NCI-H1105 (cell line): ENCODE results near the gene TMEM128.
"Not testable (repeated sequence)": the region's sequence is repeated elsewhere in the genome, so short reads cannot be mapped to it uniquely, and the experiment has no call there.

Experiments used
- DNase-seq: peaks from one replicate; lab custom pipeline; 2025; lab: John Stamatoyannopoulos, UW

Gene TMEM128

GRCh38 chr4:4254666-4255065 is 6.6 kb upstream of the TMEM128 start:
- no peak for DNase-seq

- no peak for DNase-seq
These were observed 6.2 kb upstream of the TMEM128 start for GRCh38 chr4:4254199-4254598.

GRCh38 chr4:4249866-4250265 is 1.8 kb upstream of the TMEM128 start:
- DNase-seq: no peak

- not testable (repeated sequence) for DNase-seq
These were observed 1.3 kb upstream of the TMEM128 start for GRCh38 chr4:4249342-4249741.

GRCh38 chr4:4248885-4249203 is 821 bp upstream of the TMEM128 start:
- DNase-seq: no peak

- no peak for DNase-seq
These were observed 361 bp downstream of the TMEM128 start for GRCh38 chr4:4247696-4248028.

- no peak for DNase-seq
These were observed 2.9 kb downstream of the TMEM128 start for GRCh38 chr4:4245172-4245571.

GRCh38 chr4:4239551-4239950 is 8.5 kb downstream of the TMEM128 start:
- not testable (repeated sequence) for DNase-seq

GRCh38 chr4:4233610-4234009 is 14.4 kb downstream of the TMEM128 start:
- no peak for DNase-seq

- DNase-seq: no peak
These were observed 19.7 kb downstream of the TMEM128 start for GRCh38 chr4:4228356-4228668.

GRCh38 chr4:4227510-4228355 is 20.3 kb downstream of the TMEM128 start:
- DNase-seq: no peak

GRCh38 chr4:4226606-4227438 is 21.2 kb downstream of the TMEM128 start, which contains the start of gene OTOP1:
Gene OTOP1 (minus strand): TSS chr4:4226929. CDS start chr4:4226864, 65 bp downstream.
- DNase-seq: no peak

GRCh38 chr4:4225915-4226605 is 22.0 kb downstream of the TMEM128 start:
- no peak for DNase-seq

- no peak for DNase-seq
These were observed 30.9 kb downstream of the TMEM128 start for GRCh38 chr4:4217113-4217512.

GRCh38 chr4:4216648-4217047 is 31.4 kb downstream of the TMEM128 start:
- no peak for DNase-seq

GRCh38 chr4:4213674-4214073 is 34.3 kb downstream of the TMEM128 start:
- not testable (repeated sequence) for DNase-seq

GRCh38 chr4:4206204-4206603 is 41.8 kb downstream of the TMEM128 start:
- no peak for DNase-seq

- no peak for DNase-seq
These were observed 43.6 kb downstream of the TMEM128 start for GRCh38 chr4:4204401-4204745.

- no peak for DNase-seq
These were observed 44.2 kb downstream of the TMEM128 start for GRCh38 chr4:4203688-4204400.

GRCh38 chr4:4202510-4202909 is 45.5 kb downstream of the TMEM128 start:
- DNase-seq: no peak

- DNase-seq: no peak
These were observed 47.4 kb downstream of the TMEM128 start for GRCh38 chr4:4200624-4201023.

- DNase-seq: no peak
These were observed 52.7 kb downstream of the TMEM128 start for GRCh38 chr4:4195354-4195753.
